Epithelial cell of proximal tubule (primary cell): ENCODE measurements around the gene MGAT3. TPM values are rescaled to one million over a fixed set of nuclear protein-coding genes. Genes with fewer than 3 reads are reported as not detected.

Source experiments
- DNase-seq: peaks from one replicate; pipeline ENCODE4 v3.0.0-alpha.2; 2011; ENCODE audit warnings: low read depth
- H3K4me3 ChIP-seq: 2 replicates; pipeline ENCODE4 v1.5.1; 2011; ENCODE audit warnings: low read depth, mild to moderate bottlenecking, low read length
- CTCF ChIP-seq: conservative IDR thresholded peaks from 2 replicates; pipeline ENCODE4 v1.5.1; 2012; ENCODE audit warnings: low read depth, mild to moderate bottlenecking, low read length
- total RNA-seq: library from RNA; depleted of rRNA; stranded (reverse); fragments of >200 nt; gene quantifications from 2 replicates; pipeline ENCODE4 v1.2.3, GENCODE V29; 2015

MGAT3 gene
- total RNA-seq, 1 donor from 2014 or later = 2.4 TPM

- no peak for DNase-seq
- TF ChIP-seq CTCF = no peak
- no peak overlapping the region for H3K4me3 ChIP-seq
Measured at GRCh38 chr22:39488563-39489083, 31.8 kb downstream of the MGAT3 start.

DNA sequence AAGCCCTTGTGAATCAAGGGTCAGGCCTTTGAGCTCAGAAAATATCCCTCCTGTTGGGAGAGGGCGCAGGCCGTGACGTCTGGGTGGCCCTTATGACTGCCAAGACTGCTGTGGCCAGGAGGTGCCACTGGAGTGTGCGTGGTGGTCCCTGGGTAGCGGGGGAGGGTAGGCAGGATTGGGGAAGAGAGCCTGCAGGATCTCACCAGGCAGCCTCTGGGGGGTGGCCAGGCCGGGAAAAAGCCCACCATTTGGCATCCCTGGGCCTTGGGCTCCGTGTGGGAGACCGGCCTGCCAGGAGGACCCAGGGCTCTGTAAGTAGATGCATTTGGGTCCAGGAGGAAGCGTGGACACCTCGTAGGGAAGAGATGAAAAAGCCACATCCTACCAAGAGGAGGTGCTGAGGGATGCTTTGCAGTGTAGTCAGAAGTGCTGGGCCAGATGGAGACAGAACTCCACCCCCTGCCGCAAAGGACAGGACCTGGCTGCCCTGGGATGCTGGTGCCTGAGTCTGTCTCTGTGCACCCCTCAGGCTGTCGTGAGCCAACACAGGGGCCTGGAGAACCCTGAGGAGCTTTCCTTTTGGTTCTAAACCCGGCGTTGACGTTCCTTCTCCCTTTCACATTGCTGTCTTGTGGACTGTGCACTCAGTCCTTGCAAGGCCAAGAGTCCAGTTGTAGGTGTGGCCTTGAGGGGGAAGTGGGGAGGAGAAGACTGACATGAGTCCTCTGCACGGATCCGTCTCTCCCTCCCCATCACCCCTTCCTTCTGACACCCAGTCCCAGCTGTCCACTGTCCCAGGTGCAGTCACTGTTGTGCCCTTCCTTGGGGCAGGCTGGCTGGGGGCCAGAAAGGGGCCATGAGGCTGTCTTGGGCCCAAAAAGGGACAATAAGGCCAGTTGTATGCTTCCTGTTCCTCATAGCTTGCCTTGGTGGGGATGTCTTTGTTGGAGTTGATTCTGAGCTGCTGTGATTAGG is 32.6 kb downstream of the MGAT3 start:
- DNase-seq = no peak
- no peak for TF ChIP-seq CTCF

GRCh38 chr22:39490135-39490798 is 33.5 kb downstream of the MGAT3 start:
- no peak for DNase-seq
- no peak for TF ChIP-seq CTCF
- no peak overlapping the region for H3K4me3 ChIP-seq

More for the DNA sequence above, 32.6 kb downstream of the MGAT3 start:
- H3K4me3 ChIP-seq = no peak overlapping the region

DNA sequence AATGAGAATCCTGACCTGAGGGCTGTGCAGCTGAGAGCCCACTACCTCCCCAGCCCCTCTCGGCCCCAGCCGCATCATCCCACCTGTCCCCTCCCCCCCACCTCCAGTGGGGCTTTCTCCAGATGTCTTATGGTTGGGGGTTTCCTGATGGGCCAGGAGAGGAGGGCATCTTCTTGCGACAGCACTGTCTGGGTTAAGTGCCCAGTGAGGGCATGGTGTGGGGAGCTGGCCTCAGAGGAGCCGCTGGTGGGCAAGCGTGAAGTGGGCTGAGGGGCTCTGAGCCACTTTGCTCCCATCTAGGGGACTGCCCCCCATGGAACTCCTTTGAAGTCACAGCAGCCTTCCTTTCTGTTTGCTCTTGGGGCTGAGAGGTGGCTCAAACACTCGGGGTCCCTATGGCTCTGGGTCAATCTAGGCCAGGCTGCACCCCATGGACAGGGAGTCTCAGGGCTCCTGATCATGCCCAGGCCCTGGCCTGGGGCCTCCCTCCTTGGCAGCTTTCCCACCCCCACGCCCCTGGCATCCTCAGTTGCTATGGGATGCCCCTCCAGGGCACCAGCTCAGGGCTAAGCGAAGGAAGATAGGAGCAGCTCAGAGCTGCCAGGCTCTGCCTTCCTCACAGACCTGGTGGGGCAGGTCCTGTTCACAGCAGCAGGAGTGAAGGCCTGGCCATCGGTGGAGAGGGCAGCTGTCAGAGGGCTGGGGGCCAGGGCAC is 34.3 kb downstream of the MGAT3 start:
- no peak for DNase-seq
- H3K4me3 ChIP-seq = no peak overlapping the region
- TF ChIP-seq CTCF = no peak

DNA sequence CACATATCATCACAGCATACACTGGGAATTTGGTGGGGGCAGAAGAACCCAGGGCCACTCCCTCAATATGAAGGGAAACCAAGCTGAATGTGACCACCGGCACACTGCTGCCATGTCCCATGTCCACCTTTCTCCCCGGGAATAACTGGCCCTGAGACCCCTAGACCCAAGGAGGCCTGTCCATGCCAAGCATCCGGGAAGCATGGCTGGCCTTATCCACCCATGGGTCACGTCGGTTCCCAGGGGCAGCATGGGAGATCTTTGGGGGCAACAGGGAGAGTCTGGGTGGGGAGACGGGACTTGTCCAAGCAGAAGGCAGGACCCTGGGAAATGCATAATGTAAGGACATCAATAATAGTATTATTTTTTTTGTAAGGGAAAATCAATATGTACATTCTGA is 34.9 kb downstream of the MGAT3 start:
- no peak for DNase-seq
- no peak for TF ChIP-seq CTCF

DNA sequence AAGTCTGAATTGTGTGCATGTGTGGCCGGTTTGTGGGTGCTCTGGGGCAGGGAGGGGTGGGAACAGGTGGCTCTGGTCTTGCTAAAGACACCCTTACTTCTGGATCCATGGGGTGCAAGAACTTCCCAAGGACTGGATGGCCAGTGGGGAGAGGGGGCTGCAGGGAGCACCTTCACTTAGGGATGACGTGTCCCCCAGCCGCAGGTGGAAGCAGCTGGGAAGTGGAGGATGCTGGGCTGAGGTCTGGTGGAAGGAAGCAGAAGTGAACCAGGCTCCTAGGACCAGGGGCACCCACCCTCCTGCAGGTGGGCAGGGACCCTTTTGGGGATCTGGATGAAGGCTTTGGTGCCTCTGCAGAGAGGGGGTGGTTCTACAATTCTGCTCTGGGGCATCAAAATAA is 35.4 kb downstream of the MGAT3 start:
- DNase-seq = no peak
- no peak for TF ChIP-seq CTCF
- H3K4me3 ChIP-seq = no peak overlapping the region

More for the DNA sequence above, 34.9 kb downstream of the MGAT3 start:
- no peak overlapping the region for H3K4me3 ChIP-seq
